Measurements from ENCODE around the gene TRMU. TPM values are rescaled to one million over a fixed set of nuclear protein-coding genes. Genes with fewer than 3 reads are reported as not detected.

Gene TRMU
- total and polyA plus RNA-seq, 2 experiments from 2014 or later, result 38.0 to 40.9 TPM

- Histone ChIP-seq H2AFZ (no peak overlapping the region), H3K9me2 (replicated peaks; ENCODE audit: insufficient read depth) (no peaks in the 10 kb centered on the region), H3K4me1 (ENCODE audit: insufficient read depth) (peaks cover 28% of the 10 kb centered on the region), H3K4me3 (no peak overlapping the region), H3K36me3 (replicated peaks; ENCODE audit: insufficient read depth, low read depth) (no peaks in the 10 kb centered on the region), H3K4me2 (no peak overlapping the region), H4K20me1 (ENCODE audit: insufficient read depth, poor library complexity, severe bottlenecking) (no peaks in the 10 kb centered on the region), H3K9me3 (ENCODE audit: low read depth) (no peaks in the 10 kb centered on the region), H3K27me3 (no peaks in the 10 kb centered on the region), H3K79me2 (no peaks in the 10 kb centered on the region), H3K27ac (no peak overlapping the region)
- 95% methylated on average over 27 of the region's 27 CpGs for WGBS (ENCODE audit: low lambda C conversion rate, missing lambda C conversion rate)
- no peak for DNase-seq (ENCODE audit: low spot score)
- no peak for TF ChIP-seq EZH2 (IDR thresholded peaks at IDR 0.05; ENCODE audit: borderline replicate concordance)
- no peak for TF ChIP-seq EZH2phosphoT487 (IDR thresholded peaks at IDR 0.05; ENCODE audit: low read depth, severe bottlenecking, unreplicated experiment)
- no peak for TF ChIP-seq CTCF (IDR thresholded peaks at IDR 0.05; ENCODE audit: poor library complexity)
Observed at GRCh38 chr22:46381731-46382130, 46.2 kb downstream of the TRMU start.

GRCh38 chr22:46382524-46382923 is 47.0 kb downstream of the TRMU start:
- H3K4me2 ChIP-seq, result no peak overlapping the region
- no peak for DNase-seq (ENCODE audit: low spot score)
- 97% methylated on average over 15 of the region's 15 CpGs for WGBS (ENCODE audit: low lambda C conversion rate, missing lambda C conversion rate)

GRCh38 chr22:46386312-46386711 is 50.8 kb downstream of the TRMU start:
- Histone ChIP-seq H3K9me2 (replicated peaks; ENCODE audit: insufficient read depth) (no peaks in the 10 kb centered on the region), H3K4me1 (ENCODE audit: insufficient read depth) (no peaks in the 10 kb centered on the region), H3K4me2 (no peak overlapping the region), H3K79me2 (no peaks in the 10 kb centered on the region), H3K9me3 (ENCODE audit: low read depth) (no peaks in the 10 kb centered on the region), H2AFZ (no peak overlapping the region), H3K36me3 (replicated peaks; ENCODE audit: insufficient read depth, low read depth) (no peaks in the 10 kb centered on the region), H3K27ac (no peak overlapping the region), H3K27me3 (no peaks in the 10 kb centered on the region), H3K4me3 (no peak overlapping the region), H4K20me1 (ENCODE audit: insufficient read depth, poor library complexity, severe bottlenecking) (no peaks in the 10 kb centered on the region)
- TF ChIP-seq CTCF (IDR thresholded peaks at IDR 0.05; ENCODE audit: poor library complexity) (no peak), EZH2 (IDR thresholded peaks at IDR 0.05; ENCODE audit: borderline replicate concordance) (no peak), EZH2phosphoT487 (IDR thresholded peaks at IDR 0.05; ENCODE audit: low read depth, severe bottlenecking, unreplicated experiment) (no peak)
- WGBS (ENCODE audit: low lambda C conversion rate, missing lambda C conversion rate), result 96% methylated on average over 27 of the region's 27 CpGs
- no peak for DNase-seq (ENCODE audit: low spot score)

More at GRCh38 chr22:46382524-46382923, 47.0 kb downstream of the TRMU start:
- H4K20me1 ChIP-seq (ENCODE audit: insufficient read depth, poor library complexity, severe bottlenecking), result no peaks in the 10 kb centered on the region
- H3K9me3 ChIP-seq (ENCODE audit: low read depth), result no peaks in the 10 kb centered on the region
- H3K79me2 ChIP-seq, result no peaks in the 10 kb centered on the region
- no peaks in the 10 kb centered on the region for H3K27me3 ChIP-seq
- no peaks in the 10 kb centered on the region for H3K9me2 ChIP-seq (replicated peaks; ENCODE audit: insufficient read depth)
- no peak overlapping the region for H3K27ac ChIP-seq
- H3K4me1 ChIP-seq (ENCODE audit: insufficient read depth), result peaks cover 24% of the 10 kb centered on the region
- no peak overlapping the region for H2AFZ ChIP-seq
- TF ChIP-seq EZH2phosphoT487 (IDR thresholded peaks at IDR 0.05; ENCODE audit: low read depth, severe bottlenecking, unreplicated experiment) (no peak), CTCF (IDR thresholded peaks at IDR 0.05; ENCODE audit: poor library complexity) (no peak), EZH2 (IDR thresholded peaks at IDR 0.05; ENCODE audit: borderline replicate concordance) (no peak)
- no peaks in the 10 kb centered on the region for H3K36me3 ChIP-seq (replicated peaks; ENCODE audit: insufficient read depth, low read depth)
- no peak overlapping the region for H3K4me3 ChIP-seq

GRCh38 chr22:46387748-46388147 is 52.2 kb downstream of the TRMU start:
- no peaks in the 10 kb centered on the region for H3K36me3 ChIP-seq (replicated peaks; ENCODE audit: insufficient read depth, low read depth)
- no peaks in the 10 kb centered on the region for H3K27me3 ChIP-seq
- no peak overlapping the region for H3K27ac ChIP-seq
- H4K20me1 ChIP-seq (ENCODE audit: insufficient read depth, poor library complexity, severe bottlenecking), result no peaks in the 10 kb centered on the region
- WGBS (ENCODE audit: low lambda C conversion rate, missing lambda C conversion rate), result 95% methylated on average over 11 of the region's 11 CpGs
- no peak overlapping the region for H3K4me3 ChIP-seq
- TF ChIP-seq CTCF (IDR thresholded peaks at IDR 0.05; ENCODE audit: poor library complexity), result no peak
- TF ChIP-seq EZH2 (IDR thresholded peaks at IDR 0.05; ENCODE audit: borderline replicate concordance), result no peak
- no peak for TF ChIP-seq EZH2phosphoT487 (IDR thresholded peaks at IDR 0.05; ENCODE audit: low read depth, severe bottlenecking, unreplicated experiment)
- no peaks in the 10 kb centered on the region for H3K79me2 ChIP-seq
- no peak overlapping the region for H2AFZ ChIP-seq
- H3K4me1 ChIP-seq (ENCODE audit: insufficient read depth), result no peaks in the 10 kb centered on the region
- no peak for DNase-seq (ENCODE audit: low spot score)
- no peaks in the 10 kb centered on the region for H3K9me3 ChIP-seq (ENCODE audit: low read depth)
- no peak overlapping the region for H3K4me2 ChIP-seq
- no peaks in the 10 kb centered on the region for H3K9me2 ChIP-seq (replicated peaks; ENCODE audit: insufficient read depth)

All from hepatocyte (in vitro differentiated cells).